IMR-90 (cell line): ENCODE results near the gene AADACL4. TPM values are rescaled to one million over a fixed set of nuclear protein-coding genes. Genes with fewer than 3 reads are reported as not detected.

Source experiments
- ATAC-seq: fragments of 200-7000 bp; cut with Tn5 transposase; 2 replicates; pipeline ENCODE4 v1.9.1; 2020; ENCODE audit warnings: low read depth, mild to moderate bottlenecking, moderate library complexity
- BruUV-seq: library from RNA; stranded (reverse); fragments of 400-500 nt; replicated peaks from 2 replicates; lab custom pipeline; 2021; lab: Mats Ljungman, UMichigan
- CTCF ChIA-PET: fragments of 300-600 bp; formaldehyde crosslinking; extraction: SDS; loops from one replicate; lab custom pipeline; 2021; ENCODE audit warnings: antibody characterized with exemption; lab: Yijun Ruan, JAX
- POLR2A ChIA-PET: fragments of 300-600 bp; sonication (Branson Sonifier 250); formaldehyde crosslinking; loops from one replicate; lab custom pipeline; 2022; ENCODE audit warnings: antibody characterized with exemption; ENCODE audit not compliant: unreplicated experiment; lab: Charles Lee
- DNase-seq: peaks from one replicate; pipeline ENCODE4 v3.0.0; 2013
- H2AFZ ChIP-seq: replicated peaks from 2 replicates; pipeline ENCODE3; 2013; ENCODE audit warnings: low read length, mild to moderate bottlenecking; ENCODE audit not compliant: poor library complexity
- H2AK5ac ChIP-seq: 2 replicates; pipeline ENCODE4 v1.6.1; 2013; ENCODE audit warnings: low read depth, low read length, inconsistent platforms
- H2AK9ac ChIP-seq: replicated peaks from 2 replicates; pipeline ENCODE3; 2013; ENCODE audit warnings: mild to moderate bottlenecking, low read depth, low read length, moderate library complexity; ENCODE audit not compliant: poor library complexity
- H2BK120ac ChIP-seq: 2 replicates; pipeline ENCODE4 v1.6.1; 2013; ENCODE audit warnings: low read depth, low read length, inconsistent platforms
- H2BK15ac ChIP-seq: 3 replicates; pipeline ENCODE4 v1.6.1; 2013; ENCODE audit warnings: low read depth, low read length, inconsistent platforms
- H2BK20ac ChIP-seq: 2 replicates; pipeline ENCODE4 v1.6.1; 2013; ENCODE audit warnings: low read depth, mild to moderate bottlenecking, inconsistent platforms, low read length, moderate library complexity
- H2BK5ac ChIP-seq: 2 replicates; pipeline ENCODE4 v1.6.1; 2013; ENCODE audit warnings: mild to moderate bottlenecking, low read depth, low read length, inconsistent platforms; ENCODE audit not compliant: poor library complexity, severe bottlenecking
- H3K14ac ChIP-seq: replicated peaks from 2 replicates; pipeline ENCODE4 v1.6.1; 2013; ENCODE audit warnings: low read depth, low read length, inconsistent platforms
- H3K18ac ChIP-seq: 2 replicates; pipeline ENCODE4 v1.6.1; 2013; ENCODE audit warnings: low read depth, low read length, control low read depth
- H3K23ac ChIP-seq: 2 replicates; pipeline ENCODE4 v1.6.1; 2013; ENCODE audit warnings: low read depth, low read length, inconsistent platforms
- H3K27ac ChIP-seq: 2 replicates; pipeline ENCODE4 v1.5.1; 2013; ENCODE audit warnings: mild to moderate bottlenecking, control low read depth, low read length; ENCODE audit not compliant: insufficient read depth
- H3K27me3 ChIP-seq: 2 replicates; pipeline ENCODE4 v1.6.1; 2013; ENCODE audit warnings: low read length; ENCODE audit not compliant: control insufficient read depth, insufficient read depth
- H3K36me3 ChIP-seq: 2 replicates; pipeline ENCODE4 v1.6.1; 2013; ENCODE audit warnings: low read length, mixed read lengths; ENCODE audit not compliant: control insufficient read depth, insufficient read depth
- H3K4ac ChIP-seq: 2 replicates; pipeline ENCODE4 v1.6.1; 2013; ENCODE audit warnings: low read depth, low read length, inconsistent platforms
- H3K4me1 ChIP-seq: 2 replicates; pipeline ENCODE4 v1.6.1; 2013; ENCODE audit warnings: low read length, mixed read lengths; ENCODE audit not compliant: control insufficient read depth, insufficient read depth
- H3K4me2 ChIP-seq: 2 replicates; pipeline ENCODE4 v1.6.1; 2013; ENCODE audit warnings: low read depth, mild to moderate bottlenecking, control low read depth, low read length, moderate library complexity
- H3K4me3 ChIP-seq: 2 replicates; pipeline ENCODE4 v1.5.1; 2013; ENCODE audit warnings: low read depth, mild to moderate bottlenecking, control low read depth, low read length, moderate library complexity; ENCODE audit not compliant: insufficient read depth
- H3K56ac ChIP-seq: 2 replicates; pipeline ENCODE4 v1.6.1; 2013; ENCODE audit warnings: low read length, inconsistent platforms; ENCODE audit not compliant: insufficient read depth; ENCODE audit errors: extremely low read depth
- H3K79me1 ChIP-seq, 2 experiments: 2 replicates each; pipeline ENCODE4 v1.6.1; 2013; ENCODE audit warnings: low read length in 2 of 2, inconsistent platforms in 1 of 2, low read depth in 1 of 2
- H3K9ac ChIP-seq: 2 replicates; pipeline ENCODE4 v1.6.1; 2013; ENCODE audit warnings: low read depth, low read length, control low read depth
- H3K9me1 ChIP-seq: 2 replicates; pipeline ENCODE4 v1.6.1; 2013; ENCODE audit warnings: low read length, inconsistent platforms; ENCODE audit not compliant: insufficient read depth
- H3K9me3 ChIP-seq: 2 replicates; pipeline ENCODE4 v1.6.1; 2013; ENCODE audit warnings: low read length; ENCODE audit not compliant: control insufficient read depth, insufficient read depth
- H4K20me1 ChIP-seq: 2 replicates; pipeline ENCODE4 v1.6.1; 2013; ENCODE audit warnings: low read length, inconsistent platforms; ENCODE audit not compliant: insufficient read depth
- H4K5ac ChIP-seq: 2 replicates; pipeline ENCODE4 v1.6.1; 2013; ENCODE audit warnings: mild to moderate bottlenecking, low read depth, low read length, control low read depth
- H4K8ac ChIP-seq, 2 experiments: 2 replicates each; pipeline ENCODE4 v1.6.1; 2013; ENCODE audit warnings: low read depth in 2 of 2, low read length in 2 of 2, control low read depth in 1 of 2, inconsistent platforms in 1 of 2
- H4K91ac ChIP-seq: 2 replicates; pipeline ENCODE4 v1.6.1; 2013; ENCODE audit warnings: low read depth, low read length, inconsistent platforms; ENCODE audit not compliant: insufficient read depth
- BHLHE40 ChIP-seq: fragments of 150-350 bp; IDR thresholded peaks from 2 replicates; pipeline ENCODE4 v1.6.1; 2016; ENCODE audit warnings: mild to moderate bottlenecking, low read depth, low read length
- CTCF ChIP-seq: conservative IDR thresholded peaks from 2 replicates; pipeline ENCODE4 v1.5.1; 2012; ENCODE audit warnings: mild to moderate bottlenecking, low read depth, low read length, improper control_type of control experiment
- ELK1 ChIP-seq: fragments of 150-350 bp; IDR thresholded peaks from 2 replicates; pipeline ENCODE4 v1.6.1; 2016; ENCODE audit warnings: low read depth, mild to moderate bottlenecking, low read length, moderate library complexity, borderline replicate concordance
- FOS ChIP-seq: fragments of 150-350 bp; IDR thresholded peaks from 2 replicates; pipeline ENCODE4 v1.6.1; 2016; ENCODE audit warnings: low read depth, low read length
- MAZ ChIP-seq: IDR thresholded peaks from 2 replicates; pipeline ENCODE4 v1.6.1; 2012; ENCODE audit warnings: low read depth, mild to moderate bottlenecking, low read length, improper control_type of control experiment, moderate library complexity, borderline replicate concordance
- MXI1 ChIP-seq: IDR thresholded peaks from 2 replicates; pipeline ENCODE4 v1.6.1; 2012; ENCODE audit warnings: low read depth, mild to moderate bottlenecking, low read length, moderate library complexity, borderline replicate concordance
- NFE2L2 ChIP-seq: fragments of 150-350 bp; IDR thresholded peaks from 2 replicates; pipeline ENCODE4 v1.6.1; 2016; ENCODE audit warnings: low read depth, mild to moderate bottlenecking, low read length
- POLR2A ChIP-seq: IDR thresholded peaks from 2 replicates; pipeline ENCODE4 v1.6.1; 2012; ENCODE audit warnings: mild to moderate bottlenecking, low read depth, low read length
- RAD21 ChIP-seq: IDR thresholded peaks from 2 replicates; pipeline ENCODE4 v1.6.1; 2012; ENCODE audit warnings: low read length, improper control_type of control experiment
- RCOR1 ChIP-seq: IDR thresholded peaks from 2 replicates; pipeline ENCODE4 v1.6.1; 2012; ENCODE audit warnings: mild to moderate bottlenecking, low read length, improper control_type of control experiment; ENCODE audit not compliant: insufficient replicate concordance
- RFX5 ChIP-seq: IDR thresholded peaks from 2 replicates; pipeline ENCODE4 v1.8.0; 2012; ENCODE audit warnings: low read depth, mild to moderate bottlenecking, low read length, moderate library complexity
- USF2 ChIP-seq: fragments of 150-350 bp; IDR thresholded peaks from 2 replicates; pipeline ENCODE4 v1.6.1; 2017; ENCODE audit warnings: mild to moderate bottlenecking, antibody characterized with exemption, low read length, low read depth
- dilution Hi-C: fragments of 300-500 bp; cut with HindIII; formaldehyde crosslinking; loops from one replicate; pipeline ENCODE4 v1.14.3; 2018; ENCODE audit warnings: low sequenced_read_pairs; ENCODE audit not compliant: unreplicated experiment
- in situ Hi-C: fragments of 300-500 bp; cut with MboI; formaldehyde crosslinking; loops from 3 replicates; pipeline ENCODE4 v1.14.3; 2019; ENCODE audit warnings: low sequenced_read_pairs, inconsistent platforms, mixed read lengths
- intact Hi-C: fragments of 100-400 bp; cut with micrococcal nuclease; formaldehyde crosslinking; loops from 2 replicates; pipeline ENCODE4 v1.10.0; 2022
- polyA plus RNA-seq, 3 experiments: library from polyadenylated mRNA; depleted of rRNA; stranded (reverse); fragments of >200 nt; gene quantifications; 2 replicates each; pipeline ENCODE4 v1.2.3, GENCODE V29; 2012; ENCODE audit warnings: low replicate concordance in 1 of 3
- total RNA-seq: library from RNA; depleted of rRNA; stranded (reverse); fragments of >200 nt; gene quantifications from 2 replicates; pipeline ENCODE4 v1.2.3, GENCODE V29; 2012

Gene AADACL4
- total and polyA plus RNA-seq, 2 of the 4 experiments (the other 2 are of a cell fraction): not detected

GRCh38 chr1:12674358-12674757 lies 30.5 kb downstream of the AADACL4 start:
- Histone ChIP-seq H2AK9ac (no peak overlapping the region), H4K5ac (no peak overlapping the region), H4K8ac (no peak overlapping the region), H3K4me1 (no peaks in the 10 kb centered on the region), H3K18ac (no peak overlapping the region), H4K20me1 (no peaks in the 10 kb centered on the region), H2BK20ac (no peak overlapping the region), H3K4me3 (no peak overlapping the region), H2AFZ (no peak overlapping the region), H3K4me2 (no peak overlapping the region), H4K91ac (no peak overlapping the region), H2BK120ac (no peak overlapping the region), H3K14ac (no peak overlapping the region), H3K9ac (no peak overlapping the region), H3K27ac (no peak overlapping the region), H3K9me1 (no peaks in the 10 kb centered on the region), H3K9me3 (no peaks in the 10 kb centered on the region), H3K4ac (no peak overlapping the region), H2BK5ac (no peak overlapping the region), H3K56ac (no peak overlapping the region), H3K23ac (no peak overlapping the region), H3K27me3 (no peaks in the 10 kb centered on the region), H3K79me1 (no peaks in the 10 kb centered on the region), H3K36me3 (no peaks in the 10 kb centered on the region), H2BK15ac (no peak overlapping the region), H2AK5ac (no peak overlapping the region)
- dilution Hi-C loops: no loop called here
- no peak for ATAC-seq
- TF ChIP-seq RAD21: no peak
- no peak for TF ChIP-seq FOS
- no peak for TF ChIP-seq MXI1
- no peak for TF ChIP-seq RFX5
- TF ChIP-seq ELK1: no peak
- TF ChIP-seq MAZ: no peak
- TF ChIP-seq BHLHE40: no peak
- no peak for TF ChIP-seq USF2
- TF ChIP-seq POLR2A: no peak
- TF ChIP-seq RCOR1: no peak
- no peak for TF ChIP-seq NFE2L2
- no peak for TF ChIP-seq CTCF
- in situ Hi-C loops: no loop called here
- CTCF ChIA-PET: no interaction called here
- intact Hi-C loops: no loop called here
- no TSS peak for BruUV-seq
- POLR2A ChIA-PET: no interaction called here
- no peak for DNase-seq
